HG03039 (cell line): Measurements from ENCODE around the gene ADGRG3.
"Not testable (repeated sequence)": the region's sequence is repeated elsewhere in the genome, so short reads cannot be mapped to it uniquely, and the experiment has no call there.

ENCODE experiments used
- ATAC-seq: cut with Tn5 transposase; IDR thresholded peaks from one replicate; pipeline ENCODE4 v1.9.1; 2021; ENCODE audit warnings: mild to moderate bottlenecking, moderate library complexity; ENCODE audit not compliant: unreplicated experiment

Gene ADGRG3

DNA sequence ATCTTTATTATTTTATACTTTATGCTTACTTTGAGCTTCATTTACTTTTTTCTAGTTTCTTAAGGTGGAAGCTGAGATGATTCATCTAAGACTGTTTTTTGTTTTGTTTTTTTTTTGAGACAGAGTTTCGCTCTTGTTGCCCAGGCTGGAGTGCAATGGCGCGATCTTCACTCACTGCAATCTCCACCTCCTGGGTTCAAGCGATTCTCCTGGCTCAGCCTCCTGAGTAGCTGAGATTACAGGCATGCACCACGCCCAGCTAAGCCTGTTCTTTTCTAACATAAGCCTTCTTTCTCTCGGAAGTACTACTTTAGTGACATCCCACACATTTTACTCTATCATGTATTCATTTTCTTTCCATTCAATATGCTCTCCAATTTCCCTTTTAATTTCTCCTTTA is 44.5 kb downstream of the ADGRG3 start:
- ATAC-seq = not testable (repeated sequence)

DNA sequence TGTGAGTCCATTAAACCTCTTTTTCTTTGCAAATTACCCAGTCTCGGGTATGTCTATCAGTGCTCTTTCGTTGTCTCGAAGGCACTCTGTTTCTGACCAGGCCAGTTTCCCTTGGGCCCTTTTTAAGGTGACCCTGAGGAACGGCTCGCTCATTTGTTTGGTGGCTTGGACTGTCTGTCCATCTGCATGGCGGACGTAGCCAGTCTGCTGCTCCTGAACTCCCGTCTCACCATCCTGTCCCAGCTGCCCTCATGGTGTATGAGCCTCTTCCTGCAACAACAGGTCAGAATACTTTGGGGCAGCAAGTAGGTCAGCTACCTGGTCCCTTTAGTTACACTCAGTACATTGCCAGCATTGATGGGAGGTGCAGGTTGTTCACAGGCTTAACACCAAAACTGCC is 45.5 kb downstream of the ADGRG3 start:
- no peak for ATAC-seq

- ATAC-seq = no peak
These were observed 45.9 kb downstream of the ADGRG3 start for GRCh38 chr16:57714047-57714446.

- no peak for ATAC-seq
These were observed 52.1 kb downstream of the ADGRG3 start for GRCh38 chr16:57720142-57720575.

GRCh38 chr16:57721356-57722209 is 53.5 kb downstream of the ADGRG3 start:
- no peak for ATAC-seq

DNA sequence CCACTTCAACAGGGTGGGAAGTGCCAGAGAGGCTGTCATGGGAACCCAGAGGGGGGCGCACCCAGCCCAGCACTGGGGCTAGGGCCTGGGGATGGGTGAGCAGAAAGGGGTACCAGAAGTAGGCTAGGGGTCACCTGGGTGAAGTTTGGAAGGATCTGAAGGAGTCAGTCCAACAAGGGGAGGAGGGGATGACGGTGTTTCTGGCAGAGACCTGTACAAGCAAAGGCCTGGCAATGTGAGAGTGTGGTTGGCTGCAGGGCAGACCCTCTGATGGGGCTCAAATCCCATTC is 54.0 kb downstream of the ADGRG3 start:
- ATAC-seq = no peak

GRCh38 chr16:57722651-57723050 is 54.5 kb downstream of the ADGRG3 start:
- ATAC-seq = no peak

GRCh38 chr16:57723170-57723569 is 55.1 kb downstream of the ADGRG3 start:
- no peak for ATAC-seq

GRCh38 chr16:57724531-57724930 is 56.4 kb downstream of the ADGRG3 start:
- no peak for ATAC-seq

GRCh38 chr16:57725151-57725550 is 57.0 kb downstream of the ADGRG3 start:
- no peak for ATAC-seq

GRCh38 chr16:57725554-57725953 is 57.4 kb downstream of the ADGRG3 start:
- ATAC-seq = no peak

GRCh38 chr16:57725976-57726375 is 57.9 kb downstream of the ADGRG3 start:
- ATAC-seq = no peak

GRCh38 chr16:57726433-57726947 is 58.4 kb downstream of the ADGRG3 start:
- no peak for ATAC-seq

DNA sequence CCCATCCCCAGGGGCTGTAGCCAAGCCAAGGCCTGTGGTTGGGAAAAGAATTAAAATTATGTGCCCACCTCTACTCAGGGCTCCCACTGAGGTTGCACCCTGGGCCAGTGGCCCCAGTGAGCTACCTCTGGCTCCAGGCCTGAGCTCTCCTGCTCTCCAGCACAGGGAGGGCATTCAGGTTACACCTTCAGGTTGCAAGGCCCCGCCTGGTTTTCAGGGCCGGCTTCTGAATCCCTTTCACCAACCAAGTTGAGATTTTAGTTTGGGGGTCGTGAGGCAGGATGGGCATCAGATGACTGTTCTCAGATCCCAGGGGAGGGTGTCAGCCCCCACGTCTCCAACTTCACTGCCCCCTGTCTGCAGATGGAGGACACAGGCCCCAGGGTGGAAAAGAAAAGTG is 59.5 kb downstream of the ADGRG3 start:
- no peak for ATAC-seq

DNA sequence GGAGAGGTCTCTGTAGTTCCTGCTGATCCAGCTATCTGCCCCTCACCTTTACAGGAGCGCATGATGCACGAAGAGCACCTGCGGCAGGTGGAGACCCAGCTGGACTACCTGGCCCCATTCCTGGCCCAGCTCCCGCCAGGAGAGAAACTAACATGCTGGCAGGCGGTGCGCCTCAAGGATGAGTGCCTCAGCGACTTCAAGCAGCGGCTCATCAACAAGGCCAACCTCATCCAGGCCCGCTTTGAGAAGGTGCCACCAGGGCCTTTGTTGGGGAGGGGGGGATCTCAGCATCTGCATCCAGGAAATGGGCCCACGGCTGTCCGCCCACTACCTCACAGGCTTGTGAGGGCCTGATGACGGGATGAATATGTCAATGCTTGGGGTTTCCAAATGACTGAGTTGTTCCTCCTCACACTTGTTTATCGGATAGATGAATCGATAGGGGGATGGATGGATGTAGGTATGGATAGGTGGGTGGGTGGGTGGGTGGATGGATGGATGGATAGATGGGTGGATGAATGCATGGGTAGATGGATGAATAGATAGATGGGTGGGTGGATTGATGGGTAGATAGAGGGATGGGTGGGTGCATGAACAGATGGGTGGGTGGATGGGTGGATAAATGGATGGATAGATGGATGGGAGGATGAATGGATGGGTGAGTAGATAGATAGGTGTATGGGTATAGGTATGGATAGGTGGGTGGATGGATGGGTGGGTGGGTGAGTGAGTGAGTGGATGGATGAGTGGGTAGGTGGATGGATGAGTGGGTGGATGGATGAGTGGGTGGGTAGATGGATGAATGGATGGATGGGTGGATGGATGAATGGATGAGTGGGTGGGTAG is 60.5 kb downstream of the ADGRG3 start:
- no peak for ATAC-seq

DNA sequence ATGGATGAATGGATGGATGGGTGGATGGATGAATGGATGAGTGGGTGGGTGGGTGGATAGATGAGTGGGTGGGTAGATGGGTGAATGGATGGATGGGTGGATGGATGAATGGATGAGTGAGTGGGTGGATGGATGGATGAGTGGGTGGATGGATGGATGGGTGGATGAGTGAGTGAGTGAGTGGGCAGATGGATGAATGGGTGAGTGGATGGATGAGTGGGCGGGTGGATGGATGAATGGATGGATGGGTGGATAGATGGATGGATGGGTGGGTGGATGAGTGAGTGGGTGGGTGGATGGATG is 61.0 kb downstream of the ADGRG3 start:
- no peak for ATAC-seq

DNA sequence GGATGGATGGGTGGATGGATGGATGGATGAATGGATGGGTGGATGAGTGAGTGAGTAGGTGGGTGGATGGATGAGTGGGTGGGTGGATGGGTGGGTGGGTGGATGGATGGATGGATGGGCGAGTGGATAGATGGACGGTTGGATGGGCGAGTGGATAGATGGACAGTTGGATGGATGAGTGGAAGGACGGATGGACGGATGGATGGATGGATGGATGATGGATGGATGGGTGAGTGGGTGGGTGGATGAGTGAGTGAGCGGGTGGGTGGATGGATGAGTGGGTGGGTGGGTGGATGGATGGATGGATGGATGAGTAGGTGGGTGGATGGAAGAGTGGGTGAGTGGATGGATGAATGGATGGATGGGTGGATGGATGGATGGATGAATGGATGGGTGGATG is 61.7 kb downstream of the ADGRG3 start:
- not testable (repeated sequence) for ATAC-seq

GRCh38 chr16:57730771-57731730 is 62.9 kb downstream of the ADGRG3 start:
- no peak for ATAC-seq

DNA sequence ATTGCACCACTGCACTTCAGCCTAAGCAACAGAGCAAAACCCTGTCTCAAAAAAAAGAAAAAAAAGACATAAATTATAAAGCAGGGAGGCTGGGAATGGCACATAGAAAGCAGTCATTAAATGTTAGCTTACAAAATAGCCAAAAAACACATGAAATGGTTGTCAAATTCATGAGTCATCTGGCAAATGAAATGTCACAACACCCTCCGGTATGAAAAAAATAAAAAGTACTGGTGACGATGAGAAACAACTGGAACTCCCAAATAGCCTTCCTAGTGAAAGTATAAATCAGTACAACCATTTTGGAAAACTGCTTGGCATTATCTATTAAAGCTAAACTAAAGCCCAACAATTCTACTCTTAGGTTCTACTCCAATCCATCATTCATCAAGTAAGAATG is 63.9 kb downstream of the ADGRG3 start:
- ATAC-seq = no peak

DNA sequence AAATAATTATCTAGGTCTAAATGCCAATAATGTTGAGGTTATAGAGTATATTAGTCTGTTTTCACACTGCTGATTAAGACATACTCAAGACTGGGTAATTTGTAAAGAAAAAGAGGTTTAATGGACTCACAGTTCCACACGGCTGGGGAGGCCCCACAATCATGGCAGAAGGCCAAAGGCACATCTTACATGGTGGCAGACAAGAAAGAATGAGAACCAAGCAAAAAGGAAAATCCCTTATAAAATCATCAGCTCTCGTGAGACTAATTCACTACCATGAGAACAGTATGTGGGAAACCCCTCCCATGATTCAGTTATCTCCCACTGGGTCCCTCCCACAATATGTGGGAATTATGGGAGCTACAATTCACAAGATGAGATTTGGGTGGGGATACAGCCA is 64.6 kb downstream of the ADGRG3 start:
- no peak for ATAC-seq

- no peak for ATAC-seq
These were observed 66.3 kb downstream of the ADGRG3 start for GRCh38 chr16:57734308-57734924.
